ENCODE data around the gene LRRC58.
A peak's percentile ranks its signal among the peaks of the same experiment; 100 is the strongest.

Gene LRRC58

DNA sequence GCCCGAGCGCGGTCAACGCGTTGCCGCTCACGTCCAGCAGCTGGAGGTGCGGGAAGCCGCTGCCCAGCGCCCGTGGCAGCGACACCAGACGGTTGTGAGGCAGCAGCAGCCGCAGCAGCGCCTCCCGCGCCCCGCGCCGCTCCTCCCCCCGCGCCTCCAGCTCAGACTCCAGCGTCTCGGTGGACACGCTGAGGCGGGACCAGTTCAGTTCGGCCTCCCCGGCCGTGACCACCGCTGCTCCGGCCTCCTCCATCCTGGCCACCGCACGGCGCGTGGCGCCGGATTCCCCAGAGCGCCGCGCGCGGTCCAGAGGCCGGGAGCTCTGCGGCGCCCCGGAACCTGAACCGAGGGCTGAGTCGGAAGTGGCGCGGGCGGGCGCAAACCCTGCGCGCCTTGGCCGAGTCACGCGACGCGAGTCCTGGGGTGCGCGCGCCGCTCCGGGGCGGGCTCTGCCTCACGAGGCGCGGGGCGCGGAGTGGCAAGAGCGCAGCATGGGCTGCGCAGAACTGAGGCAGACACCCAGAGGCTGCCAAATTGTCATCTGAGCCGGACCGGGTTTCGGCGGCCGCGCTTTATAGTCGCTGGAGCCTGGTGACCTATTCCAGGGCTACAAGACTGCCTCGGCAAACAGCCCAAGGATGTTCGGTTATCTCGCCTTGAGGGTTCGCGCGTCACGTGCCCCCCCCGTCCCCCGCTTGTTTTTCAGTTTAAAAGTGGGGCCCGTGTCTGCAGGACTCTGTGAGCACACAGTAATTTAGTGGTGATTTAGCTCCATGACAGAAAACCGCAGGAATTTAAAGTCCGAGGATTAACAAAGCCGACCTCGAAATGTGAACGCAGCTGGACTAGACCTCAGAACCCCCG lies at the start of gene LRRC58:
LRRC58 (minus strand) TSS at position 364 of the 864 bp plus-strand sequence; CDS start at position 253, 111 bp downstream.
- DNase-seq (ENCODE audit: low read depth) = peak; percentile 94
- peak within 1 kb of the TSS; percentile 97 for H3K4me3 ChIP-seq (ENCODE audit: low read depth, low read length)
- TF ChIP-seq, protein P1, sequence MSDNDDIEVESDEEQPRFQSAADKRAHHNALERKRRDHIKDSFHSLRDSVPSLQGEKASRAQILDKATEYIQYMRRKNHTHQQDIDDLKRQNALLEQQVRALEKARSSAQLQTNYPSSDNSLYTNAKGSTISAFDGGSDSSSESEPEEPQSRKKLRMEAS (IDR thresholded peaks at IDR 0.05; ENCODE audit: low read depth, low read length) = peak; percentile 88
- no peak for TF ChIP-seq CTCF (IDR thresholded peaks at IDR 0.05; ENCODE audit: low read depth, low read length)
- peak; percentile 92 for TF ChIP-seq POLR2A (IDR thresholded peaks at IDR 0.05; ENCODE audit: extremely low read depth, insufficient read length)
- TF ChIP-seq MYC (IDR thresholded peaks at IDR 0.05; ENCODE audit: low read depth, low read length) = peak; percentile 85

DNA sequence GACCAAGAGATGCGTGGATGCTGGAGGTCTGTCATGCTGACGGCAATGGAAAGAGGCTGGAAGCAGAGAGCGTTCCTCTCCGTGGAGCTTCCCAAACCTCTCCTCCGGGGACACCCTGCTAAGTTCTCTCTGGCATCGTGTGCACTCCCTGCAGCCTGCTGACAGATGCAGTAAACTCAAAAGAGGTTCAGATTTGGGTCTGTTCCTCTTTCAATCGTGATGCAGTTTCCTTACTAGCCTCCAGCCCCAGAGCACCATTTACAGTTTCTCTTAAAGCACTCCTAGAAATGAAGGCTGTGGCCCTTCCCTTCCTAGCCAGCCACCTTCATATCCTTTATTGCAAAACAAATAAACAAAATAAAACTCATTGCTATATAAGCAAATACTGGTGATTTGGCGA lies 47.3 kb upstream of the LRRC58 start:
- no peak overlapping the region for H3K4me3 ChIP-seq (ENCODE audit: low read depth, low read length)
- TF ChIP-seq MYC (IDR thresholded peaks at IDR 0.05; ENCODE audit: low read depth, low read length) (no peak), POLR2A (IDR thresholded peaks at IDR 0.05; ENCODE audit: extremely low read depth, insufficient read length) (no peak), CTCF (IDR thresholded peaks at IDR 0.05; ENCODE audit: low read depth, low read length) (no peak)
- TF ChIP-seq, protein P1 (IDR thresholded peaks at IDR 0.05; ENCODE audit: low read depth, low read length) = no peak
- DNase-seq (ENCODE audit: low read depth) = no peak

DNA sequence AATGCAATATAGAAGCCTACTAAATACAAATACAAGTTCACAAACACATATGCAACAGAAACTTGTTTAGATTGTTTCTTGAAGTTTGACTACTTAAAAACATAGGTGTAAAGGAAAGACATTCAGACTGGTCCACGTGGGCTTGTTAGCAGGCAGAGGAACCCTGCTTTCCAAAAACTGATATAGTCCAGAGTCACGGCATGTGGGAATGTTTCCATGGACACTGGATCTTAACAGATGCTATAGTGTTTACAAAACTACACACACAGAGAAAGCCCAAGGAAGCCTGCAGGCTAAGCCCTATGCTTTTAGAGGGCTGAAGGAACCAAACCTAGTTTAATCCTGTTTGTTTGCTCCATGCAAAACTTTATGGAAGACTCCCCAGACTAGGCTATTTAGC lies 45.2 kb upstream of the LRRC58 start:
- no peak for TF ChIP-seq POLR2A (IDR thresholded peaks at IDR 0.05; ENCODE audit: extremely low read depth, insufficient read length)
- TF ChIP-seq, protein P1 (IDR thresholded peaks at IDR 0.05; ENCODE audit: low read depth, low read length) = no peak
- no peak for TF ChIP-seq CTCF (IDR thresholded peaks at IDR 0.05; ENCODE audit: low read depth, low read length)
- TF ChIP-seq MYC (IDR thresholded peaks at IDR 0.05; ENCODE audit: low read depth, low read length) = no peak
- H3K4me3 ChIP-seq (ENCODE audit: low read depth, low read length) = no peak overlapping the region
- no peak for DNase-seq (ENCODE audit: low read depth)

DNA sequence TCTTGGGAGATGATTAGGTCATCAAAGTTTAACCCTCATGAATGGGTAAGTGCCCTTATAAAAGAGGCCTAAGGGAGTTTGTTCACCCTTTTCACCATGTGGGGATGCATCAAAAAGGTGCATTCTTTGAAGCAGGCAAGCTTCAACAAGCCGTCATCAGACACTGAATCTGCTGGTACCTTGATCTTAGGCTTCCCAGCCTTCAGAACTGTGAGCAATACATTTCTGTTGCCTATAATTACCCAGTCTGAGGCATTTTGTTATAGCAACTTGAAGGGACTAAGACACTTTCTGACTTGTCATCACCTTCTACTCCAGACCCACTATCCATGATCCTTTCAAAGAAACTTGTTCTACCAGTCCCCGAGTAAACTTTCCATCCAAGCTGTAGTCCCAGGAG lies 44.6 kb upstream of the LRRC58 start:
- no peak for DNase-seq (ENCODE audit: low read depth)
- TF ChIP-seq CTCF (IDR thresholded peaks at IDR 0.05; ENCODE audit: low read depth, low read length) (no peak), MYC (IDR thresholded peaks at IDR 0.05; ENCODE audit: low read depth, low read length) (no peak), POLR2A (IDR thresholded peaks at IDR 0.05; ENCODE audit: extremely low read depth, insufficient read length) (no peak)
- TF ChIP-seq, protein P1 (IDR thresholded peaks at IDR 0.05; ENCODE audit: low read depth, low read length) = no peak
- no peak overlapping the region for H3K4me3 ChIP-seq (ENCODE audit: low read depth, low read length)

GRCh38 chr3:120393243-120393642 lies 44.1 kb upstream of the LRRC58 start:
- H3K4me3 ChIP-seq (ENCODE audit: low read depth, low read length) = no peak overlapping the region
- no peak for DNase-seq (ENCODE audit: low read depth)
- no peak for TF ChIP-seq POLR2A (IDR thresholded peaks at IDR 0.05; ENCODE audit: extremely low read depth, insufficient read length)
- no peak for TF ChIP-seq MYC (IDR thresholded peaks at IDR 0.05; ENCODE audit: low read depth, low read length)
- TF ChIP-seq, protein P1 (IDR thresholded peaks at IDR 0.05; ENCODE audit: low read depth, low read length) = no peak
- no peak for TF ChIP-seq CTCF (IDR thresholded peaks at IDR 0.05; ENCODE audit: low read depth, low read length)

Data from NB4 (cell line).